Measurements from ENCODE around the gene USP40.
A peak's percentile ranks its signal among the peaks of the same experiment; 100 is the strongest.

The USP40 gene

GRCh38 chr2:233443511-233444183 lies 122.9 kb downstream of the USP40 start:
- peak; percentile 88 for DNase-seq

GRCh38 chr2:233442028-233442310 lies 124.6 kb downstream of the USP40 start:
- peak; percentile 9 for DNase-seq

- peak; percentile 13 for DNase-seq
Measured at GRCh38 chr2:233441161-233442027, 125.2 kb downstream of the USP40 start.

GRCh38 chr2:233440714-233441113 lies 125.9 kb downstream of the USP40 start:
- DNase-seq, result no peak

GRCh38 chr2:233440314-233440713 lies 126.3 kb downstream of the USP40 start:
- DNase-seq, result peak; percentile 15

GRCh38 chr2:233439191-233439590 lies 127.4 kb downstream of the USP40 start:
- DNase-seq, result peak; percentile 38

GRCh38 chr2:233438573-233439147 lies 127.9 kb downstream of the USP40 start:
- DNase-seq, result peak; percentile 10

- DNase-seq, result no peak
Measured at GRCh38 chr2:233437439-233437955, 129.1 kb downstream of the USP40 start.

GRCh38 chr2:233436691-233437438 lies 129.7 kb downstream of the USP40 start:
- DNase-seq, result peak; percentile 5

- peak; percentile 11 for DNase-seq
Measured at GRCh38 chr2:233436191-233436581, 130.4 kb downstream of the USP40 start.

- DNase-seq, result peak; percentile 7
Measured at GRCh38 chr2:233435436-233436190, 131.0 kb downstream of the USP40 start.

- peak; percentile 10 for DNase-seq
Measured at GRCh38 chr2:233434666-233435330, 131.8 kb downstream of the USP40 start.

GRCh38 chr2:233433794-233434193 lies 132.8 kb downstream of the USP40 start:
- DNase-seq, result no peak

- no peak for DNase-seq
Measured at GRCh38 chr2:233433029-233433428, 133.6 kb downstream of the USP40 start.

- DNase-seq, result no peak
Measured at GRCh38 chr2:233430651-233431050, 135.9 kb downstream of the USP40 start.

- peak; percentile 5 for DNase-seq
Measured at GRCh38 chr2:233430081-233430480, 136.5 kb downstream of the USP40 start.

GRCh38 chr2:233429175-233429897 lies 137.2 kb downstream of the USP40 start:
- peak; percentile 2 for DNase-seq

GRCh38 chr2:233428438-233428837 lies 138.1 kb downstream of the USP40 start:
- no peak for DNase-seq

GRCh38 chr2:233428008-233428407 lies 138.6 kb downstream of the USP40 start:
- no peak for DNase-seq

- no peak for DNase-seq
Measured at GRCh38 chr2:233426619-233427342, 139.8 kb downstream of the USP40 start.

Data from femur (tissue), 1 donor.